ENCODE measurements around the gene ZNF584. TPM values are rescaled to one million over a fixed set of nuclear protein-coding genes. Genes with fewer than 3 reads are reported as not detected.

Gene ZNF584
- total RNA-seq, result 16.5 and 20.9 TPM in 2 replicates

GRCh38 chr19:58408152-58409009, at the start of gene ZNF584:
Gene ZNF584 (plus strand): TSS chr19:58408649. CDS start chr19:58409148, 499 bp downstream.

GRCh38 chr19:58362272-58362994, 46.0 kb upstream of the ZNF584 start, which contains the start of gene ZNF497:
Gene ZNF497 (minus strand): TSS chr19:58362751. CDS start chr19:58357635, 5,116 bp downstream.

GRCh38 chr19:58380662-58381459, 27.6 kb upstream of the ZNF584 start, which contains the start of gene ZNF837:
Gene ZNF837 (minus strand): TSS chr19:58381030. CDS start chr19:58369332, 11,698 bp downstream.

GRCh38 chr19:58386576-58387337, 21.7 kb upstream of the ZNF584 start, which contains the start of gene RPS5:
Gene RPS5 (plus strand): TSS chr19:58387269. CDS start chr19:58388138, 869 bp downstream.

GRCh38 chr19:58395220-58395978, 13.1 kb upstream of the ZNF584 start, which contains the start of gene RNF225:
Gene RNF225 (plus strand): TSS chr19:58395656. CDS start chr19:58396090, 434 bp downstream.

GRCh38 chr19:58439576-58440554, 31.4 kb downstream of the ZNF584 start, which contains the start of gene ZNF132:
Gene ZNF132 (minus strand): TSS chr19:58440153. CDS start chr19:58439821, 332 bp downstream.

GRCh38 chr19:58451358-58452101, 43.1 kb downstream of the ZNF584 start, which contains the start of gene ZNF324B:
Gene ZNF324B (plus strand): TSS chr19:58451622. CDS start chr19:58453702, 2,080 bp downstream.

GRCh38 chr19:58466760-58467589, 58.5 kb downstream of the ZNF584 start, which contains the start of gene ZNF324:
Gene ZNF324 (plus strand): TSS chr19:58467080. CDS start chr19:58469186, 2,106 bp downstream.

Small RNA genes within 50 kb of the gene (small RNA-seq; reads per million reads assigned to genes)
- gene MIR4754, result not detected
- gene RNA5SP473, result 0.25 reads per million

Other genes starting within 250 kb of the ZNF584 start
- 14.3 and 17.8 TPM in 2 replicates for gene ZNF274, start 225.6 kb upstream of the ZNF584 start, total RNA-seq
- gene ZNF544, start 179.7 kb upstream of the ZNF584 start, total RNA-seq, result 17.3 and 33.0 TPM in 2 replicates
- 6.2 and 8.2 TPM in 2 replicates for gene ZNF8, start 129.7 kb upstream of the ZNF584 start, total RNA-seq
- gene ERVK3-1, start 103.3 kb upstream of the ZNF584 start, total RNA-seq, result 23.1 and 27.0 TPM in 2 replicates
- 3.3 and 4.1 TPM in 2 replicates for gene ZSCAN22, start 81.7 kb upstream of the ZNF584 start, total RNA-seq
- 1.4 and 1.5 TPM in 2 replicates for gene A1BG, start 55.2 kb upstream of the ZNF584 start, total RNA-seq
- gene ZNF497, start 45.9 kb upstream of the ZNF584 start, total RNA-seq, result 0.73 and 0.78 TPM in 2 replicates
- gene ZNF837, start 27.6 kb upstream of the ZNF584 start, total RNA-seq, result 2.2 and 2.5 TPM in 2 replicates
- gene RPS5, start 21.4 kb upstream of the ZNF584 start, total RNA-seq, result 1,563 and 2,739 TPM in 2 replicates
- gene RNF225, start 13.0 kb upstream of the ZNF584 start, total RNA-seq, result 0.37 and 0.59 TPM in 2 replicates
- gene ZNF132, start 31.5 kb downstream of the ZNF584 start, total RNA-seq, result 7.0 and 7.2 TPM in 2 replicates
- gene ZNF324B, start 43.0 kb downstream of the ZNF584 start, total RNA-seq, result 11.8 and 14.5 TPM in 2 replicates
- gene ZNF324, start 58.4 kb downstream of the ZNF584 start, total RNA-seq, result 13.9 and 16.2 TPM in 2 replicates
- gene ZNF446, start 67.7 kb downstream of the ZNF584 start, total RNA-seq, result 9.0 and 12.9 TPM in 2 replicates
- gene SLC27A5, start 103.3 kb downstream of the ZNF584 start, total RNA-seq, result 4.3 and 5.1 TPM in 2 replicates
- 7.0 and 7.4 TPM in 2 replicates for gene ZBTB45, start 111.2 kb downstream of the ZNF584 start, total RNA-seq
- 362 and 460 TPM in 2 replicates for gene TRIM28, start 135.4 kb downstream of the ZNF584 start, total RNA-seq
- 80.5 and 113 TPM in 2 replicates for gene CHMP2A, start 146.5 kb downstream of the ZNF584 start, total RNA-seq
- gene UBE2M, start 150.0 kb downstream of the ZNF584 start, total RNA-seq, result 73.5 TPM in 2 replicates
- gene MZF1, start 164.7 kb downstream of the ZNF584 start, total RNA-seq, result 21.3 and 22.9 TPM in 2 replicates

Data from subcutaneous preadipocyte (primary cell).